ENCODE results near the gene ZNF337. TPM values are rescaled to one million over a fixed set of nuclear protein-coding genes. Genes with fewer than 3 reads are reported as not detected.
"Not testable (repeated sequence)": the region's sequence is repeated elsewhere in the genome, so short reads cannot be mapped to it uniquely, and the experiment has no call there.

Gene ZNF337
- total and polyA plus RNA-seq, 4 donors = 2.4 to 22.8 (median 17.7) TPM

GRCh38 chr20:25730862-25731261 is 34.2 kb upstream of the ZNF337 start:
- ATAC-seq (ENCODE audit: low FRiP score) (no peak), DNase-seq (no peak)
- H3K4me3 ChIP-seq (ENCODE audit: low read length in 2 of 2) = no peak overlapping the region
- intact Hi-C loops (cut with DNase I) = no loop called here
- no peak overlapping the region for H3K27ac ChIP-seq (ENCODE audit: low read depth in 1 of 2, low read length in 2 of 2)
- peaks cover 2% of the 10 kb centered on the region for H3K9me3 ChIP-seq (ENCODE audit: control insufficient read depth, low read length)
- WGBS, 2 donors = 58 to 75% methylated on average over 1 of the region's 1 CpG
- no peaks in the 10 kb centered on the region for H3K4me1 ChIP-seq (ENCODE audit: control insufficient read depth in 1 of 2, insufficient read depth in 2 of 2, low read length in 2 of 2)
- H3K36me3 ChIP-seq (ENCODE audit: control insufficient read depth in 1 of 2, insufficient read depth in 2 of 2, low read length in 1 of 2) = peaks cover 0 to 2% of the 10 kb centered on the region in 2 donors
- H3K27me3 ChIP-seq (ENCODE audit: control insufficient read depth in 1 of 2, insufficient read depth in 2 of 2, low read length in 1 of 2) = no peaks in the 10 kb centered on the region

GRCh38 chr20:25726357-25726756 is 29.7 kb upstream of the ZNF337 start:
- DNase-seq = no peak
- ATAC-seq (ENCODE audit: low FRiP score) = no peak
- Histone ChIP-seq H3K4me3 (ENCODE audit: low read length in 2 of 2) (no peak overlapping the region), H3K9me3 (ENCODE audit: control insufficient read depth, low read length) (peaks cover 2% of the 10 kb centered on the region), H3K4me1 (ENCODE audit: control insufficient read depth in 1 of 2, insufficient read depth in 2 of 2, low read length in 2 of 2) (no peaks in the 10 kb centered on the region), H3K36me3 (ENCODE audit: control insufficient read depth in 1 of 2, insufficient read depth in 2 of 2, low read length in 1 of 2) (no peaks in the 10 kb centered on the region), H3K27me3 (ENCODE audit: control insufficient read depth in 1 of 2, insufficient read depth in 2 of 2, low read length in 1 of 2) (no peaks in the 10 kb centered on the region), H3K27ac (ENCODE audit: low read depth in 1 of 2, low read length in 2 of 2) (no peak overlapping the region)
- intact Hi-C loops (cut with DNase I) = no loop called here
- 93% methylated on average over 1 of the region's 1 CpG for WGBS, 2 donors

- DNase-seq (no peak), ATAC-seq (ENCODE audit: low FRiP score) (no peak)
- Histone ChIP-seq H3K27me3 (ENCODE audit: control insufficient read depth in 1 of 2, insufficient read depth in 2 of 2, low read length in 1 of 2) (no peaks in the 10 kb centered on the region), H3K36me3 (ENCODE audit: control insufficient read depth in 1 of 2, insufficient read depth in 2 of 2, low read length in 1 of 2) (no peaks in the 10 kb centered on the region), H3K4me1 (ENCODE audit: control insufficient read depth in 1 of 2, insufficient read depth in 2 of 2, low read length in 2 of 2) (no peaks in the 10 kb centered on the region), H3K9me3 (ENCODE audit: control insufficient read depth, low read length) (peaks cover 2% of the 10 kb centered on the region), H3K27ac (ENCODE audit: low read depth in 1 of 2, low read length in 2 of 2) (no peak overlapping the region), H3K4me3 (ENCODE audit: low read length in 2 of 2) (no peak overlapping the region)
- intact Hi-C loops (cut with DNase I) = no loop called here
These were observed 29.0 kb upstream of the ZNF337 start for GRCh38 chr20:25725639-25726038.

GRCh38 chr20:25723975-25724374 is 27.3 kb upstream of the ZNF337 start:
- H3K27me3 ChIP-seq (ENCODE audit: control insufficient read depth in 1 of 2, insufficient read depth in 2 of 2, low read length in 1 of 2) = no peaks in the 10 kb centered on the region
- WGBS, 2 donors = 87 to 95% methylated on average over 2 of the region's 2 CpGs
- intact Hi-C loops (cut with DNase I) = no loop called here
- no peaks in the 10 kb centered on the region for H3K36me3 ChIP-seq (ENCODE audit: control insufficient read depth in 1 of 2, insufficient read depth in 2 of 2, low read length in 1 of 2)
- H3K27ac ChIP-seq (ENCODE audit: low read depth in 1 of 2, low read length in 2 of 2) = no peak overlapping the region
- H3K4me3 ChIP-seq (ENCODE audit: low read length in 2 of 2) = no peak overlapping the region
- H3K9me3 ChIP-seq (ENCODE audit: control insufficient read depth, low read length) = peaks cover 4% of the 10 kb centered on the region
- no peak for ATAC-seq (ENCODE audit: low FRiP score)
- no peak for DNase-seq
- H3K4me1 ChIP-seq (ENCODE audit: control insufficient read depth in 1 of 2, insufficient read depth in 2 of 2, low read length in 2 of 2) = no peaks in the 10 kb centered on the region

- DNase-seq (no peak), ATAC-seq (ENCODE audit: low FRiP score) (no peak)
- H3K4me1 ChIP-seq (ENCODE audit: control insufficient read depth in 1 of 2, insufficient read depth in 2 of 2, low read length in 2 of 2) = no peaks in the 10 kb centered on the region
- intact Hi-C loops (cut with DNase I) = no loop called here
- 94 to 97% methylated on average over 7 of the region's 7 CpGs for WGBS, 2 donors
- H3K9me3 ChIP-seq (ENCODE audit: control insufficient read depth, low read length) = peaks cover 2% of the 10 kb centered on the region
- H3K27ac ChIP-seq (ENCODE audit: low read depth in 1 of 2, low read length in 2 of 2) = no peak overlapping the region
- no peak overlapping the region for H3K4me3 ChIP-seq (ENCODE audit: low read length in 2 of 2)
- no peaks in the 10 kb centered on the region for H3K36me3 ChIP-seq (ENCODE audit: control insufficient read depth in 1 of 2, insufficient read depth in 2 of 2, low read length in 1 of 2)
- no peaks in the 10 kb centered on the region for H3K27me3 ChIP-seq (ENCODE audit: control insufficient read depth in 1 of 2, insufficient read depth in 2 of 2, low read length in 1 of 2)
These were observed 23.6 kb upstream of the ZNF337 start for GRCh38 chr20:25720285-25720684.

- 86 to 88% methylated on average over 20 of the region's 20 CpGs for WGBS, 2 donors
- H3K4me1 ChIP-seq (ENCODE audit: control insufficient read depth in 1 of 2, insufficient read depth in 2 of 2, low read length in 2 of 2); H3K27me3 ChIP-seq (ENCODE audit: control insufficient read depth in 1 of 2, insufficient read depth in 2 of 2, low read length in 1 of 2); H3K36me3 ChIP-seq (ENCODE audit: control insufficient read depth in 1 of 2, insufficient read depth in 2 of 2, low read length in 1 of 2); H3K9me3 ChIP-seq (ENCODE audit: control insufficient read depth, low read length); intact Hi-C loops (cut with DNase I); H3K4me3 ChIP-seq (ENCODE audit: low read length in 2 of 2); ATAC-seq (ENCODE audit: low FRiP score); DNase-seq; H3K27ac ChIP-seq (ENCODE audit: low read depth in 1 of 2, low read length in 2 of 2): not testable (repeated sequence)
These were observed 22.5 kb upstream of the ZNF337 start for GRCh38 chr20:25718896-25719809.

GRCh38 chr20:25707695-25708094 is 11.0 kb upstream of the ZNF337 start:
- DNase-seq (no peak), ATAC-seq (ENCODE audit: low FRiP score) (no peak)
- intact Hi-C loops (cut with DNase I) = no loop called here
- no peak overlapping the region for H3K27ac ChIP-seq (ENCODE audit: low read depth in 1 of 2, low read length in 2 of 2)
- no peaks in the 10 kb centered on the region for H3K27me3 ChIP-seq (ENCODE audit: control insufficient read depth in 1 of 2, insufficient read depth in 2 of 2, low read length in 1 of 2)
- no peak overlapping the region for H3K4me3 ChIP-seq (ENCODE audit: low read length in 2 of 2)
- no peaks in the 10 kb centered on the region for H3K9me3 ChIP-seq (ENCODE audit: control insufficient read depth, low read length)
- H3K4me1 ChIP-seq (ENCODE audit: control insufficient read depth in 1 of 2, insufficient read depth in 2 of 2, low read length in 2 of 2) = no peaks in the 10 kb centered on the region
- H3K36me3 ChIP-seq (ENCODE audit: control insufficient read depth in 1 of 2, insufficient read depth in 2 of 2, low read length in 1 of 2) = no peaks in the 10 kb centered on the region

GRCh38 chr20:25706793-25707192 is 10.1 kb upstream of the ZNF337 start:
- H3K27ac ChIP-seq (ENCODE audit: low read depth in 1 of 2, low read length in 2 of 2) = no peak overlapping the region
- no peak for ATAC-seq (ENCODE audit: low FRiP score)
- H3K36me3 ChIP-seq (ENCODE audit: control insufficient read depth in 1 of 2, insufficient read depth in 2 of 2, low read length in 1 of 2) = no peaks in the 10 kb centered on the region
- no peaks in the 10 kb centered on the region for H3K27me3 ChIP-seq (ENCODE audit: control insufficient read depth in 1 of 2, insufficient read depth in 2 of 2, low read length in 1 of 2)
- H3K4me1 ChIP-seq (ENCODE audit: control insufficient read depth in 1 of 2, insufficient read depth in 2 of 2, low read length in 2 of 2) = no peaks in the 10 kb centered on the region
- H3K4me3 ChIP-seq (ENCODE audit: low read length in 2 of 2) = no peak overlapping the region
- WGBS, 2 donors = 93% methylated on average over 6 of the region's 6 CpGs
- intact Hi-C loops (cut with DNase I) = no loop called here
- no peak for DNase-seq
- no peaks in the 10 kb centered on the region for H3K9me3 ChIP-seq (ENCODE audit: control insufficient read depth, low read length)

GRCh38 chr20:25705830-25706351 is 9.2 kb upstream of the ZNF337 start:
- no peaks in the 10 kb centered on the region for H3K9me3 ChIP-seq (ENCODE audit: control insufficient read depth, low read length)
- no peak for ATAC-seq (ENCODE audit: low FRiP score)
- H3K36me3 ChIP-seq (ENCODE audit: control insufficient read depth in 1 of 2, insufficient read depth in 2 of 2, low read length in 1 of 2) = no peaks in the 10 kb centered on the region
- H3K27me3 ChIP-seq (ENCODE audit: control insufficient read depth in 1 of 2, insufficient read depth in 2 of 2, low read length in 1 of 2) = no peaks in the 10 kb centered on the region
- H3K27ac ChIP-seq (ENCODE audit: low read depth in 1 of 2, low read length in 2 of 2) = no peak overlapping the region
- no peaks in the 10 kb centered on the region for H3K4me1 ChIP-seq (ENCODE audit: control insufficient read depth in 1 of 2, insufficient read depth in 2 of 2, low read length in 2 of 2)
- intact Hi-C loops (cut with DNase I) = no loop called here
- no peak overlapping the region for H3K4me3 ChIP-seq (ENCODE audit: low read length in 2 of 2)
- DNase-seq = no peak

Measured in aorta (tissue), 5 donors.